Cardiac muscle cell (in vitro differentiated cells and primary cell): ENCODE data around the gene UGT1A10. TPM values are rescaled to one million over a fixed set of nuclear protein-coding genes. Genes with fewer than 3 reads are reported as not detected.
A peak's percentile ranks its signal among the peaks of the same experiment; 100 is the strongest.

Experiments used
- DNase-seq, 2 donors: peaks; one replicate each; pipeline versions ENCODE4 v3.0.0 to v3.0.0-alpha.2; 2010 to 2017; ENCODE audit warnings: low read depth in 1 of 2, low spot score in 1 of 2
- H3K27ac ChIP-seq: fragments of 200-600 bp; sonication (generic); 2 replicates; pipeline ENCODE4 v1.5.1; 2016
- H3K27me3 ChIP-seq: fragments of 200-600 bp; sonication (generic); 2 replicates; pipeline ENCODE4 v1.6.0; 2016; ENCODE audit warnings: control low read depth
- H3K36me3 ChIP-seq: fragments of 200-600 bp; sonication (generic); 2 replicates; pipeline ENCODE4 v1.5.1; 2016; ENCODE audit warnings: control low read depth
- H3K4me1 ChIP-seq: fragments of 200-600 bp; sonication (generic); 2 replicates; pipeline ENCODE4 v1.8.1; 2017; ENCODE audit warnings: low read depth, mild to moderate bottlenecking, mixed run types
- H3K4me3 ChIP-seq: fragments of 200-600 bp; sonication (generic); 2 replicates; pipeline ENCODE4 v1.5.1; 2016; ENCODE audit warnings: mild to moderate bottlenecking
- H3K9me3 ChIP-seq: fragments of 200-600 bp; sonication (generic); 2 replicates; pipeline ENCODE4 v1.5.1; 2017; ENCODE audit warnings: low read depth, mild to moderate bottlenecking, control low read depth
- polyA plus RNA-seq: library from polyadenylated mRNA; unstranded; fragments of >200 nt; fragmentation: Nextera tagmentation; extraction: Ambion mirVana; gene quantifications from 2 replicates; pipeline ENCODE4 v1.2.1, GENCODE V29; 2016
- total RNA-seq: library from RNA; depleted of rRNA; stranded (reverse); fragments of >200 nt; gene quantifications from 2 replicates; pipeline ENCODE4 v1.2.3, GENCODE V29; 2016
- TF ChIP-seq, protein P1 (sequence below): IDR thresholded peaks from 2 replicates; pipeline ENCODE4 v1.5.1; 2012; ENCODE audit warnings: low read depth, mild to moderate bottlenecking, low read length

Gene UGT1A10
- total and polyA plus RNA-seq, 2 experiments from 2014 or later, result not detected

DNA sequence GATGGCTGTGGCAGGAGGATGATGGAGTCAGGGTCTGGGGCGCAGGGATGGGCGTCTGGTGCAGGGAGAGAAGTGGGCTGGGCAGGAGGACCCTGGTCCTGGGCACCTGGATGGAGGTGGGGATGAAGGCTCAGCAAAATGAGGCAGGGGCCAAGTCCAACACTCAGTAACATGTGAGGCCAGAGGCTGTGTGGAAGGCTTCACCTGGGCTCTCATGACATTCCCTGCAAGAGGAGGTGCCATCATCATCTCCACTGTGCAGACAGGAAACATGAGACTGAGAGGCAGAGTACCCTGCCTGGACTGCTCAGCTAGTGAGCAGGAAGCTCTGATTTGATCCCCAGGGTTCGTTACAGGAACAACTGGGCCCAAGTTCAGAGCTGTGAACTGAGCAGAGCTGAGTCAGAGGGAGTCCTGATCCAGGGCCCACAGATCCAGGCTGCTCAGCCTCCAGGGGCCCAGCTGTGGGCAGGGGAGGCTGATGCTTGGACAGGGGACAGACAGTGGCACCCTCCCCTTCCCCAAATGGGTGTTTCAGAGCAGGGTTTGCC, 181.2 kb downstream of the UGT1A10 start:
- Histone ChIP-seq H3K9me3 (no peaks in the 10 kb centered on the region), H3K4me1 (no peaks in the 10 kb centered on the region), H3K4me3 (no peak overlapping the region), H3K27ac (no peak overlapping the region), H3K27me3 (no peaks in the 10 kb centered on the region), H3K36me3 (no peaks in the 10 kb centered on the region)
- TF ChIP-seq, protein P1, sequence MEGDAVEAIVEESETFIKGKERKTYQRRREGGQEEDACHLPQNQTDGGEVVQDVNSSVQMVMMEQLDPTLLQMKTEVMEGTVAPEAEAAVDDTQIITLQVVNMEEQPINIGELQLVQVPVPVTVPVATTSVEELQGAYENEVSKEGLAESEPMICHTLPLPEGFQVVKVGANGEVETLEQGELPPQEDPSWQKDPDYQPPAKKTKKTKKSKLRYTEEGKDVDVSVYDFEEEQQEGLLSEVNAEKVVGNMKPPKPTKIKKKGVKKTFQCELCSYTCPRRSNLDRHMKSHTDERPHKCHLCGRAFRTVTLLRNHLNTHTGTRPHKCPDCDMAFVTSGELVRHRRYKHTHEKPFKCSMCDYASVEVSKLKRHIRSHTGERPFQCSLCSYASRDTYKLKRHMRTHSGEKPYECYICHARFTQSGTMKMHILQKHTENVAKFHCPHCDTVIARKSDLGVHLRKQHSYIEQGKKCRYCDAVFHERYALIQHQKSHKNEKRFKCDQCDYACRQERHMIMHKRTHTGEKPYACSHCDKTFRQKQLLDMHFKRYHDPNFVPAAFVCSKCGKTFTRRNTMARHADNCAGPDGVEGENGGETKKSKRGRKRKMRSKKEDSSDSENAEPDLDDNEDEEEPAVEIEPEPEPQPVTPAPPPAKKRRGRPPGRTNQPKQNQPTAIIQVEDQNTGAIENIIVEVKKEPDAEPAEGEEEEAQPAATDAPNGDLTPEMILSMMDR, result no peak
- peak in 1 of 2 donors; percentile 58 for DNase-seq

DNA sequence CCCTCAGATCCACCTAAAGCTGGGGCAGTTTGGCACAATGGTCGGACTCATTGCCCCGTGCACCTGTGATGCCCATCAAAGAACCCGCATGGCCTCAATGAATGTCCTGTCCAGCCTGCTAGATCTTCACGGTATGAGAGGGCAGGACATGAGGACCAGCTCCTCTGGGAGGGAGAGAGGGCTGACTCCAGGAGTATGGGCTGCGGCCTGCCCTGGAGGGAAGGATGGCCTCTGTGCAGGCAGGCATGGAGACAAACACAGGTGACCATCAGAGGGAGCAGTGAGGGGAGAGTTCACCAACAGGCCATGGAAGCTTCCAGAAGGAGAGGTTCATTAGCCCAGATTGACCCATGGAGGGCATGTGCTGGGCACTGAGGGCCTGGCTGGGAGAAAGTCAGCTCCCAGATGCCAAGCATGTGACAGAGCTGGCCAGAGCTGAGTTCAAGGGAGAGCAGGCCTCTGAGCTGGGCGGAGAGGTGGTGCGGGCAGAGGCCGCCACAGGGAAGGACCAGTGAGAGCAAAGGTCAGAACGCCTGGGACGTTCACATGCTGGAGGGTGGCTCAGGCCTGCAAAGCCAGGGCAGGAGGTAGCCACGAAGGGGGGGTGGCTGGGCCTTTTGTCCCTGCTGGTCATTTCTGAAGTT, 181.9 kb downstream of the UGT1A10 start:
- no peak for DNase-seq
- Histone ChIP-seq H3K27me3 (no peaks in the 10 kb centered on the region), H3K36me3 (no peaks in the 10 kb centered on the region), H3K4me3 (no peak overlapping the region), H3K9me3 (no peaks in the 10 kb centered on the region), H3K4me1 (no peaks in the 10 kb centered on the region), H3K27ac (no peak overlapping the region)
- TF ChIP-seq, protein P1, result no peak

DNA sequence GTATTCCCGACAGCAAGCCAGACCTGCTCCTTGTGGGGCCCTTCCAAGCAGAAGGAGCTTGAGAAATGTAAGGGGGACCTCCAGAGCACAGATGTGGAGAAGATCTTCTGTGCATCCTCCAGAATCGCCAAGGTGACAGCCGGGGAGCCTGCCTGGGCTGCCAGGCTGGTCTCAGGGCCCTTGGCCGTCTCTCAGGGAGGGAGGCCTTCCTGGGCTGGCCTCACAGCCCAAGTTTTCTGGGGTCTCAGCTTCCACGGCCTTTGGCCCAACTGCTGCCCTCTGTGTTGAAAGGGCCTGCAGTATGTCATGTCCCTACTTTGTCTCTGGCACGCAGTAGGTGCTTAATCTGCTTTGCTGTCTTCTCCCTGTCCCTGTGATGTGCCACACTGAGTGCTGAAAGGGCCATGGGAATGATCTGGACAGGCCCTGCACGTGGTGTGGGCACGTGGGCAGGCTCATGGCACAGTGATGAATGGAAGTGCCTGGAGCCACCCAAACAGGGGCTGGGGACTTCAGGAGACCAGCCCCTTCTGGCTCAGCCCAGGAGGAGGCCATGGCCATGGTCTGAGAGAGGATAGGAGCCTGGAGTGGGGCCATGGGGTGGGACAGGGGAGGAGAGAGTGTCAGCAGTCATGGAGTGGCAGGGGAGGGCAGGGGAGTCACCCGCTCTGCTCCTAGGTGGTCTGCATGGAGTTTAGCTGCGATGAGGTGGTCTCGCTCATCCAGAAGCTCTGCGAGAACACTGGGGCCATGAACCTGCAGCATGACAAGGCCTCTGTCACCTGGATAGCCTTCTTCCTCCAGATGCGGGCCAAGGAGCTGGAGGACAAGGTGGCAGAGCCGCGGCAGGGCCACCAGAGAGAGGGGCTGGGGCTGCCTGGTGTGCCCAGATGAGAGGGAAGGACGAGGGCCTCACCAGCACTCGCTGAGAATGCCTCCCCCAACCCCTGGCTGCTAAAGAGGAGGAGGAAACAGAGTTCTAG, 182.7 kb downstream of the UGT1A10 start:
- no peak for DNase-seq
- Histone ChIP-seq H3K9me3 (no peaks in the 10 kb centered on the region), H3K4me3 (no peak overlapping the region), H3K4me1 (no peaks in the 10 kb centered on the region), H3K27ac (no peak overlapping the region), H3K27me3 (no peaks in the 10 kb centered on the region), H3K36me3 (no peaks in the 10 kb centered on the region)
- TF ChIP-seq, protein P1, result no peak

GRCh38 chr2:233819884-233820773, 183.9 kb downstream of the UGT1A10 start:
- Histone ChIP-seq H3K4me3 (no peak overlapping the region), H3K27ac (no peak overlapping the region), H3K36me3 (no peaks in the 10 kb centered on the region), H3K4me1 (no peaks in the 10 kb centered on the region), H3K27me3 (no peaks in the 10 kb centered on the region), H3K9me3 (no peaks in the 10 kb centered on the region)
- DNase-seq, result no peak
- TF ChIP-seq, protein P1, result no peak

- Histone ChIP-seq H3K27ac (no peak overlapping the region), H3K36me3 (no peaks in the 10 kb centered on the region), H3K4me3 (no peak overlapping the region), H3K27me3 (no peaks in the 10 kb centered on the region), H3K4me1 (no peaks in the 10 kb centered on the region), H3K9me3 (no peaks in the 10 kb centered on the region)
- DNase-seq, result no peak
- TF ChIP-seq, protein P1, result no peak
Observed at GRCh38 chr2:233820774-233821105, 184.5 kb downstream of the UGT1A10 start.
